Caco-2 (cell line): ENCODE measurements around the gene MBNL2. TPM values are rescaled to one million over a fixed set of nuclear protein-coding genes. Genes with fewer than 3 reads are reported as not detected.

Experiments
- BruUV-seq: library from RNA; stranded (reverse); fragments of 400-500 nt; replicated peaks from 2 replicates; lab custom pipeline; 2021; lab: Mats Ljungman, UMichigan
- CTCF ChIA-PET: fragments of 300-600 bp; sonication (Branson Sonifier 250); formaldehyde crosslinking; loops from one replicate; lab custom pipeline; 2022; ENCODE audit warnings: antibody characterized with exemption; lab: Charles Lee
- POLR2A ChIA-PET: fragments of 300-600 bp; sonication (Branson Sonifier 250); formaldehyde crosslinking; loops from one replicate; lab custom pipeline; 2022; ENCODE audit warnings: antibody characterized with exemption; lab: Charles Lee
- DNase-seq, 2 experiments: peaks; one replicate each; pipeline versions ENCODE4 v3.0.0 to v3.0.0-alpha.2; 2020 to 2022
- H3K27me3 ChIP-seq: replicated peaks from 2 replicates; pipeline ENCODE4 v1.6.0; 2011; ENCODE audit warnings: low read length; ENCODE audit not compliant: control insufficient read depth, insufficient read depth
- H3K36me3 ChIP-seq: 2 replicates; pipeline ENCODE4 v1.5.1; 2011; ENCODE audit warnings: low read length; ENCODE audit not compliant: control insufficient read depth, insufficient read depth
- H3K4me1 ChIP-seq: fragments of 250-450 bp; sonication (Bioruptor Pico); 2 replicates; pipeline ENCODE4 v1.5.1; 2020; ENCODE audit warnings: mild to moderate bottlenecking
- H3K4me3 ChIP-seq: 2 replicates; pipeline ENCODE4 v1.5.1; 2011; ENCODE audit warnings: low read depth, mild to moderate bottlenecking, control low read depth, low read length
- H3K9me3 ChIP-seq: fragments of 250-450 bp; sonication (Bioruptor Pico); 2 replicates; pipeline ENCODE4 v1.5.1; 2020; ENCODE audit warnings: mild to moderate bottlenecking, moderate library complexity
- H3K27ac Mint-ChIP-seq: one replicate; pipeline ENCODE4 v1.8.0; 2022; ENCODE audit warnings: mixed read lengths; ENCODE audit not compliant: unreplicated experiment
- H3K27me3 Mint-ChIP-seq: one replicate; pipeline ENCODE4 v1.8.0; 2022; ENCODE audit warnings: mixed read lengths; ENCODE audit not compliant: insufficient read depth, unreplicated experiment
- H3K36me3 Mint-ChIP-seq: one replicate; pipeline ENCODE4 v1.8.0; 2022; ENCODE audit warnings: mild to moderate bottlenecking, mixed read lengths; ENCODE audit not compliant: insufficient read depth, unreplicated experiment
- H3K4me1 Mint-ChIP-seq: one replicate; pipeline ENCODE4 v1.8.0; 2022; ENCODE audit warnings: low read depth, mixed read lengths; ENCODE audit not compliant: unreplicated experiment
- H3K4me3 Mint-ChIP-seq: one replicate; pipeline ENCODE4 v1.8.0; 2022; ENCODE audit warnings: mild to moderate bottlenecking, moderate library complexity, mixed read lengths; ENCODE audit not compliant: unreplicated experiment
- H3K9me3 Mint-ChIP-seq: one replicate; pipeline ENCODE4 v1.8.0; 2022; ENCODE audit warnings: mixed read lengths; ENCODE audit not compliant: unreplicated experiment
- CTCF ChIP-seq, 2 experiments: fragments of 200-600 bp in 1 of 2; IDR thresholded peaks; 1 replicate in 1 of 2; 2 replicates in 1 of 2; pipeline versions ENCODE4 v1.5.1 to v1.8.0; 2011 to 2022; ENCODE audit warnings: antibody characterized with exemption in 1 of 2, control low read depth in 1 of 2, inconsistent platforms in 1 of 2, low read depth in 1 of 2, low read length in 1 of 2, mild to moderate bottlenecking in 1 of 2, moderate library complexity in 1 of 2; ENCODE audit not compliant: insufficient read depth in 1 of 2, severe bottlenecking in 1 of 2, unreplicated experiment in 1 of 2
- intact Hi-C: fragments of 100-400 bp; cut with micrococcal nuclease; formaldehyde crosslinking; loops from one replicate; pipeline ENCODE4 v1.10.0; 2022; ENCODE audit not compliant: unreplicated experiment
- total RNA-seq: library from RNA; stranded (reverse); gene quantifications from 2 replicates; pipeline ENCODE4 v1.2.3, GENCODE V29; 2022

The MBNL2 gene
- total RNA-seq, 1 experiment from 2014 or later = 41.6 TPM

DNA sequence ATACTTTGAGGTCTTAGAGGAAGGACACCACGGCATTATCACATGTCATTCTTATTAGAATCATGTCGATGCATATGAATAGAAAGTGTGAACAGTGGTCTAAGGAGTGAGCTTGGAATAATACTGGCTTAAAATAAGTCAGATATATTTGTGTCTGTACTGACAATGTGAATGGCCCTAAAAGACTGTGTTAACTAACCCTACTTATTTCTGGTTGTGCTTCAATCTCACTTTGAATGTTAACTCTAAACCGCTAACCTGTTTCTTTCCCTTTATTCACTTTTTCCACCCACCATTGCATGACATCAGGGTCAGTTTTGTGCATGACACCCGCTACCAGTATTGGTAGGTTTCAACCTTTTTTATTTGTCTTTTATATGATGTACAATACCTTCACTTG, 142.7 kb downstream of the MBNL2 start:
- Histone ChIP-seq H3K4me3 (no peak overlapping the region), H3K36me3 (peaks cover 5% of the 10 kb centered on the region), H3K27me3 (no peaks in the 10 kb centered on the region), H3K4me1 (0 out of 2 replicates have a peak, but pooled peaks cover 5% of the 10 kb centered on the region), H3K9me3 (no peaks in the 10 kb centered on the region)
- no TSS peak for BruUV-seq
- peaks cover 27% of the 10 kb centered on the region for H3K4me1 Mint-ChIP-seq
- ChIA-PET POLR2A (no interaction called here), CTCF (no interaction called here)
- no peak overlapping the region for H3K4me3 Mint-ChIP-seq
- H3K27ac Mint-ChIP-seq = no peak overlapping the region
- peaks cover 42% of the 10 kb centered on the region for H3K36me3 Mint-ChIP-seq
- intact Hi-C loops = no loop called here
- TF ChIP-seq CTCF (IDR thresholded peaks at IDR 0.05; ENCODE audit: insufficient read depth in 1 of 2, low read depth in 1 of 2, low read length in 1 of 2, severe bottlenecking in 1 of 2, unreplicated experiment in 1 of 2) = no peak
- no peak for DNase-seq
- H3K27me3 Mint-ChIP-seq = no peaks in the 10 kb centered on the region
- H3K9me3 Mint-ChIP-seq = no peaks in the 10 kb centered on the region

GRCh38 chr13:97366172-97366688, 144.1 kb downstream of the MBNL2 start:
- BruUV-seq = no TSS peak
- Histone ChIP-seq H3K4me1 (0 out of 2 replicates have a peak, but pooled peaks cover 5% of the 10 kb centered on the region), H3K36me3 (peaks cover 2% of the 10 kb centered on the region), H3K9me3 (no peaks in the 10 kb centered on the region), H3K4me3 (no peak overlapping the region), H3K27me3 (no peaks in the 10 kb centered on the region)
- H3K27me3 Mint-ChIP-seq = no peaks in the 10 kb centered on the region
- H3K36me3 Mint-ChIP-seq = peaks cover 40% of the 10 kb centered on the region
- CTCF ChIA-PET = interaction anchor here (0.6 to 1.0 kb wide), 2 partner anchors 110 to 142 kb away, joined by 3 to 4 read pairs; no protein-coding TSS in a partner anchor
- no peak overlapping the region for H3K27ac Mint-ChIP-seq
- intact Hi-C loops = no loop called here
- DNase-seq = no peak
- H3K4me1 Mint-ChIP-seq = peaks cover 22% of the 10 kb centered on the region
- POLR2A ChIA-PET = no interaction called here
- H3K9me3 Mint-ChIP-seq = no peaks in the 10 kb centered on the region
- no peak overlapping the region for H3K4me3 Mint-ChIP-seq
- no peak for TF ChIP-seq CTCF (IDR thresholded peaks at IDR 0.05; ENCODE audit: insufficient read depth in 1 of 2, low read depth in 1 of 2, low read length in 1 of 2, severe bottlenecking in 1 of 2, unreplicated experiment in 1 of 2)

- H3K27ac Mint-ChIP-seq = no peak overlapping the region
- DNase-seq = no peak
- Histone ChIP-seq H3K36me3 (peaks cover 1% of the 10 kb centered on the region), H3K4me1 (0 out of 2 replicates have a peak, but pooled peaks cover 5% of the 10 kb centered on the region), H3K27me3 (no peaks in the 10 kb centered on the region), H3K4me3 (no peak overlapping the region), H3K9me3 (no peaks in the 10 kb centered on the region)
- intact Hi-C loops = no loop called here
- H3K9me3 Mint-ChIP-seq = no peaks in the 10 kb centered on the region
- POLR2A ChIA-PET = no interaction called here
- CTCF ChIA-PET = no interaction called here
- BruUV-seq = no TSS peak
- no peak for TF ChIP-seq CTCF (IDR thresholded peaks at IDR 0.05; ENCODE audit: insufficient read depth in 1 of 2, low read depth in 1 of 2, low read length in 1 of 2, severe bottlenecking in 1 of 2, unreplicated experiment in 1 of 2)
- H3K27me3 Mint-ChIP-seq = no peaks in the 10 kb centered on the region
- H3K4me3 Mint-ChIP-seq = no peak overlapping the region
- H3K4me1 Mint-ChIP-seq = peaks cover 19% of the 10 kb centered on the region
- peaks cover 37% of the 10 kb centered on the region for H3K36me3 Mint-ChIP-seq
These were observed 145.1 kb downstream of the MBNL2 start for GRCh38 chr13:97367016-97367822.
